GM18507 (cell line): ENCODE measurements around the gene FAAP24.
"Not testable (repeated sequence)": the region's sequence is repeated elsewhere in the genome, so short reads cannot be mapped to it uniquely, and the experiment has no call there.

Experiments
- DNase-seq: peaks from one replicate; pipeline ENCODE4 v3.0.0; 2011; ENCODE audit warnings: low read depth; ENCODE audit not compliant: insufficient read length; ENCODE audit errors: extremely low spot score
- FAIRE-seq: peaks from 2 replicates; lab custom pipeline; 2011; peaks lifted over from hg19 to GRCh38; lab: Jason Lieb, UNC

The FAAP24 gene

GRCh38 chr19:32971715-32972540 lies at the start of gene FAAP24, which contains the start of gene CEP89:
TSS of gene FAAP24 (plus strand) at chr19:32972242. CDS start at chr19:32973197, 955 bp downstream.
TSS of gene CEP89 (minus strand) at chr19:32971958. CDS start at chr19:32971874, 84 bp downstream.
- FAIRE-seq = peak; percentile 99
- DNase-seq = peak; percentile 94

- FAIRE-seq = no peak
- no peak for DNase-seq
These were observed 47.8 kb upstream of the FAAP24 start for GRCh38 chr19:32924200-32924599.

- DNase-seq (no peak), FAIRE-seq (no peak)
These were observed 43.2 kb upstream of the FAAP24 start for GRCh38 chr19:32928806-32929205.

- no peak for DNase-seq
- FAIRE-seq = no peak
These were observed 41.5 kb upstream of the FAAP24 start for GRCh38 chr19:32930567-32930966.

- no peak for FAIRE-seq
These were observed 38.5 kb upstream of the FAAP24 start for GRCh38 chr19:32933571-32933970.

GRCh38 chr19:32935629-32936028 lies 36.4 kb upstream of the FAAP24 start:
- FAIRE-seq = no peak

More at GRCh38 chr19:32933571-32933970, 38.5 kb upstream of the FAAP24 start:
- no peak for DNase-seq

GRCh38 chr19:32936065-32936464 lies 36.0 kb upstream of the FAAP24 start:
- DNase-seq (no peak), FAIRE-seq (no peak)

More at GRCh38 chr19:32935629-32936028, 36.4 kb upstream of the FAAP24 start:
- no peak for DNase-seq

- FAIRE-seq = not testable (repeated sequence)
These were observed 30.8 kb upstream of the FAAP24 start for GRCh38 chr19:32941273-32941672.

GRCh38 chr19:32945260-32945659 lies 26.8 kb upstream of the FAAP24 start:
- DNase-seq (no peak), FAIRE-seq (no peak)

More at GRCh38 chr19:32941273-32941672, 30.8 kb upstream of the FAAP24 start:
- not testable (repeated sequence) for DNase-seq

- DNase-seq (no peak), FAIRE-seq (no peak)
These were observed 5.3 kb upstream of the FAAP24 start for GRCh38 chr19:32966750-32967149.

GRCh38 chr19:32969549-32969948 lies 2.5 kb upstream of the FAAP24 start:
- FAIRE-seq = no peak
- DNase-seq = no peak

GRCh38 chr19:32971012-32971595 lies 938 bp upstream of the FAAP24 start:
- FAIRE-seq (no peak), DNase-seq (no peak)

- DNase-seq (no peak), FAIRE-seq (peak; percentile 49)
These were observed 4.3 kb downstream of the FAAP24 start for GRCh38 chr19:32976223-32976805.

- no peak for DNase-seq
These were observed 5.2 kb downstream of the FAAP24 start for GRCh38 chr19:32977280-32977679.

GRCh38 chr19:32977813-32978212 lies 5.8 kb downstream of the FAAP24 start:
- not testable (repeated sequence) for DNase-seq, FAIRE-seq

More at GRCh38 chr19:32977280-32977679, 5.2 kb downstream of the FAAP24 start:
- FAIRE-seq = no peak

- not testable (repeated sequence) for FAIRE-seq, DNase-seq
These were observed 7.8 kb downstream of the FAAP24 start for GRCh38 chr19:32979807-32980206.

- not testable (repeated sequence) for DNase-seq, FAIRE-seq
These were observed 10.4 kb downstream of the FAAP24 start for GRCh38 chr19:32982488-32982887.

GRCh38 chr19:32988254-32988653 lies 16.2 kb downstream of the FAAP24 start:
- not testable (repeated sequence) for DNase-seq, FAIRE-seq

GRCh38 chr19:32988724-32989123 lies 16.7 kb downstream of the FAAP24 start:
- DNase-seq (no peak), FAIRE-seq (no peak)

GRCh38 chr19:32995966-32996365 lies 23.9 kb downstream of the FAAP24 start:
- not testable (repeated sequence) for FAIRE-seq, DNase-seq
